ENCODE results near the gene OGT.
"Not testable (repeated sequence)": the region's sequence is repeated elsewhere in the genome, so short reads cannot be mapped to it uniquely, and the experiment has no call there.

The OGT gene

GRCh38 chrX:71532753-71533425 lies at the start of gene OGT:
OGT (plus strand) TSS chrX:71533104; CDS start chrX:71533300, 196 bp downstream.
- DNase-seq (ENCODE audit: low spot score) = peak; percentile 39

GRCh38 chrX:71487814-71488213 lies 45.1 kb upstream of the OGT start:
- no peak for DNase-seq (ENCODE audit: low spot score)

GRCh38 chrX:71489540-71489939 lies 43.4 kb upstream of the OGT start:
- no peak for DNase-seq (ENCODE audit: low spot score)

GRCh38 chrX:71492231-71493065 lies 40.5 kb upstream of the OGT start:
- DNase-seq (ENCODE audit: low spot score) = peak; percentile 20

- DNase-seq (ENCODE audit: low spot score) = no peak
Measured at GRCh38 chrX:71493111-71493613, 39.7 kb upstream of the OGT start.

- DNase-seq (ENCODE audit: low spot score) = not testable (repeated sequence)
Measured at GRCh38 chrX:71495979-71496378, 36.9 kb upstream of the OGT start.

GRCh38 chrX:71496476-71496875 lies 36.4 kb upstream of the OGT start:
- DNase-seq (ENCODE audit: low spot score) = no peak

- not testable (repeated sequence) for DNase-seq (ENCODE audit: low spot score)
Measured at GRCh38 chrX:71502080-71502479, 30.8 kb upstream of the OGT start.

GRCh38 chrX:71504346-71504745 lies 28.6 kb upstream of the OGT start:
- no peak for DNase-seq (ENCODE audit: low spot score)

- DNase-seq (ENCODE audit: low spot score) = no peak
Measured at GRCh38 chrX:71509289-71509688, 23.6 kb upstream of the OGT start.

- DNase-seq (ENCODE audit: low spot score) = no peak
Measured at GRCh38 chrX:71510161-71510560, 22.7 kb upstream of the OGT start.

GRCh38 chrX:71513731-71514130 lies 19.2 kb upstream of the OGT start:
- DNase-seq (ENCODE audit: low spot score) = not testable (repeated sequence)

- DNase-seq (ENCODE audit: low spot score) = no peak
Measured at GRCh38 chrX:71514367-71515037, 18.4 kb upstream of the OGT start.

- no peak for DNase-seq (ENCODE audit: low spot score)
Measured at GRCh38 chrX:71515038-71515396, 17.9 kb upstream of the OGT start.

- no peak for DNase-seq (ENCODE audit: low spot score)
Measured at GRCh38 chrX:71525316-71525715, 7.6 kb upstream of the OGT start.

- DNase-seq (ENCODE audit: low spot score) = no peak
Measured at GRCh38 chrX:71532078-71532752, 689 bp upstream of the OGT start.

GRCh38 chrX:71533516-71533850 lies 579 bp downstream of the OGT start:
- DNase-seq (ENCODE audit: low spot score) = no peak

GRCh38 chrX:71533851-71534561 lies 1.1 kb downstream of the OGT start:
- DNase-seq (ENCODE audit: low spot score) = no peak

- no peak for DNase-seq (ENCODE audit: low spot score)
Measured at GRCh38 chrX:71534773-71535544, 2.1 kb downstream of the OGT start.

GRCh38 chrX:71536285-71536684 lies 3.4 kb downstream of the OGT start:
- DNase-seq (ENCODE audit: low spot score) = no peak

- DNase-seq (ENCODE audit: low spot score) = no peak
Measured at GRCh38 chrX:71537743-71538142, 4.8 kb downstream of the OGT start.

All from HuH-7.5 (cell line).